Measurements from ENCODE around the gene JARID2.
A peak's percentile ranks its signal among the peaks of the same experiment; 100 is the strongest.

JARID2 gene

DNA sequence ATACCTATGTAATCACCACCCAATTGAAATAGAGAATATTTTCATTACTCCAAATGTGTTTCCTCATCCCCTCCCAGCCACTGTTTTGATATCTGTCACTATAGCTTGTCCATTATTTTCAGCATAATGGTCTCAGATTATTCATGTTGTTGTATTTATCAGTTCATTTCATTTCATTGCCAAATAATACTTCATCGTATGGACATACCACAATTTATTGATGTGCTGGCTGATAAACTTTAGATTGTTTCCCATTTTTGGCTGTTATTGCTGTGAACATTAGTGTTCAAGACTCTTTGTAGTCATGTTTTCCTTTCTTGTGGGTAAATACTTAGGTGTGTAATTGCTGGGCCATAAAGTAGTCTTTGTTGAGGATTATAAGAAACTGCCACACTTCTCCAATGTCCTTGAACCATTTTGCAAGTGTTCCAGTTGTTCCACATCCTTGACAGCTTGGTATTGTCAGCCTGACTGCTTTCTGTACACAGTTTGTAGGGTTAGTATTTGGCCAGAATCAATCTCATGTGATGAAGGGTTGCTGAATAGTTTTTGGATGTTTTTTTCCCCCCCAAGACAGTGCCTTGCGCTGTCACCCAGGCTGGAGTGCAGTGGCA lies 44.3 kb downstream of the JARID2 start:
- TF ChIP-seq ZNF623 (tag by site-specific recombination; IDR thresholded peaks at IDR 0.05), result no peak
- TF ChIP-seq, protein P1, sequence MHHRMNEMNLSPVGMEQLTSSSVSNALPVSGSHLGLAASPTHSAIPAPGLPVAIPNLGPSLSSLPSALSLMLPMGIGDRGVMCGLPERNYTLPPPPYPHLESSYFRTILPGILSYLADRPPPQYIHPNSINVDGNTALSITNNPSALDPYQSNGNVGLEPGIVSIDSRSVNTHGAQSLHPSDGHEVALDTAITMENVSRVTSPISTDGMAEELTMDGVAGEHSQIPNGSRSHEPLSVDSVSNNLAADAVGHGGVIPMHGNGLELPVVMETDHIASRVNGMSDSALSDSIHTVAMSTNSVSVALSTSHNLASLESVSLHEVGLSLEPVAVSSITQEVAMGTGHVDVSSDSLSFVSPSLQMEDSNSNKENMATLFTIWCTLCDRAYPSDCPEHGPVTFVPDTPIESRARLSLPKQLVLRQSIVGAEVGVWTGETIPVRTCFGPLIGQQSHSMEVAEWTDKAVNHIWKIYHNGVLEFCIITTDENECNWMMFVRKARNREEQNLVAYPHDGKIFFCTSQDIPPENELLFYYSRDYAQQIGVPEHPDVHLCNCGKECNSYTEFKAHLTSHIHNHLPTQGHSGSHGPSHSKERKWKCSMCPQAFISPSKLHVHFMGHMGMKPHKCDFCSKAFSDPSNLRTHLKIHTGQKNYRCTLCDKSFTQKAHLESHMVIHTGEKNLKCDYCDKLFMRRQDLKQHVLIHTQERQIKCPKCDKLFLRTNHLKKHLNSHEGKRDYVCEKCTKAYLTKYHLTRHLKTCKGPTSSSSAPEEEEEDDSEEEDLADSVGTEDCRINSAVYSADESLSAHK (tag by site-specific recombination; IDR thresholded peaks at IDR 0.05), result peak; percentile 41; the same call in 1 of the 2 replicates
- TF ChIP-seq, protein P2, sequence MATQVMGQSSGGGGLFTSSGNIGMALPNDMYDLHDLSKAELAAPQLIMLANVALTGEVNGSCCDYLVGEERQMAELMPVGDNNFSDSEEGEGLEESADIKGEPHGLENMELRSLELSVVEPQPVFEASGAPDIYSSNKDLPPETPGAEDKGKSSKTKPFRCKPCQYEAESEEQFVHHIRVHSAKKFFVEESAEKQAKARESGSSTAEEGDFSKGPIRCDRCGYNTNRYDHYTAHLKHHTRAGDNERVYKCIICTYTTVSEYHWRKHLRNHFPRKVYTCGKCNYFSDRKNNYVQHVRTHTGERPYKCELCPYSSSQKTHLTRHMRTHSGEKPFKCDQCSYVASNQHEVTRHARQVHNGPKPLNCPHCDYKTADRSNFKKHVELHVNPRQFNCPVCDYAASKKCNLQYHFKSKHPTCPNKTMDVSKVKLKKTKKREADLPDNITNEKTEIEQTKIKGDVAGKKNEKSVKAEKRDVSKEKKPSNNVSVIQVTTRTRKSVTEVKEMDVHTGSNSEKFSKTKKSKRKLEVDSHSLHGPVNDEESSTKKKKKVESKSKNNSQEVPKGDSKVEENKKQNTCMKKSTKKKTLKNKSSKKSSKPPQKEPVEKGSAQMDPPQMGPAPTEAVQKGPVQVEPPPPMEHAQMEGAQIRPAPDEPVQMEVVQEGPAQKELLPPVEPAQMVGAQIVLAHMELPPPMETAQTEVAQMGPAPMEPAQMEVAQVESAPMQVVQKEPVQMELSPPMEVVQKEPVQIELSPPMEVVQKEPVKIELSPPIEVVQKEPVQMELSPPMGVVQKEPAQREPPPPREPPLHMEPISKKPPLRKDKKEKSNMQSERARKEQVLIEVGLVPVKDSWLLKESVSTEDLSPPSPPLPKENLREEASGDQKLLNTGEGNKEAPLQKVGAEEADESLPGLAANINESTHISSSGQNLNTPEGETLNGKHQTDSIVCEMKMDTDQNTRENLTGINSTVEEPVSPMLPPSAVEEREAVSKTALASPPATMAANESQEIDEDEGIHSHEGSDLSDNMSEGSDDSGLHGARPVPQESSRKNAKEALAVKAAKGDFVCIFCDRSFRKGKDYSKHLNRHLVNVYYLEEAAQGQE (tag by site-specific recombination; IDR thresholded peaks at IDR 0.05), result no peak
- TF ChIP-seq ZNF146 (tag by site-specific recombination; IDR thresholded peaks at IDR 0.05), result peak; percentile 69
- H3K9me3 ChIP-seq (ENCODE audit: control insufficient read depth, insufficient read depth, low read depth, low read length), result no peaks in the 10 kb centered on the region
- H3K4me3 ChIP-seq (ENCODE audit: low read depth, low read length), result no peak overlapping the region
- H3K27ac ChIP-seq (ENCODE audit: extremely low read depth, low read depth, low read length), result no peak overlapping the region
- CTCF ChIA-PET, result interaction anchor here (1.2 kb wide), 1 partner anchor 151 kb away, joined by 3 read pairs; no protein-coding TSS in a partner anchor
- no peaks in the 10 kb centered on the region; a peak in 1 of 3 replicates for H3K36me3 ChIP-seq (ENCODE audit: control insufficient read depth in 2 of 2, insufficient read depth in 1 of 2, low read length in 2 of 2)
- no peaks in the 10 kb centered on the region for H3K4me1 ChIP-seq (ENCODE audit: control insufficient read depth, insufficient read depth, low read length)
- POLR2A ChIA-PET, result no interaction called here

DNA sequence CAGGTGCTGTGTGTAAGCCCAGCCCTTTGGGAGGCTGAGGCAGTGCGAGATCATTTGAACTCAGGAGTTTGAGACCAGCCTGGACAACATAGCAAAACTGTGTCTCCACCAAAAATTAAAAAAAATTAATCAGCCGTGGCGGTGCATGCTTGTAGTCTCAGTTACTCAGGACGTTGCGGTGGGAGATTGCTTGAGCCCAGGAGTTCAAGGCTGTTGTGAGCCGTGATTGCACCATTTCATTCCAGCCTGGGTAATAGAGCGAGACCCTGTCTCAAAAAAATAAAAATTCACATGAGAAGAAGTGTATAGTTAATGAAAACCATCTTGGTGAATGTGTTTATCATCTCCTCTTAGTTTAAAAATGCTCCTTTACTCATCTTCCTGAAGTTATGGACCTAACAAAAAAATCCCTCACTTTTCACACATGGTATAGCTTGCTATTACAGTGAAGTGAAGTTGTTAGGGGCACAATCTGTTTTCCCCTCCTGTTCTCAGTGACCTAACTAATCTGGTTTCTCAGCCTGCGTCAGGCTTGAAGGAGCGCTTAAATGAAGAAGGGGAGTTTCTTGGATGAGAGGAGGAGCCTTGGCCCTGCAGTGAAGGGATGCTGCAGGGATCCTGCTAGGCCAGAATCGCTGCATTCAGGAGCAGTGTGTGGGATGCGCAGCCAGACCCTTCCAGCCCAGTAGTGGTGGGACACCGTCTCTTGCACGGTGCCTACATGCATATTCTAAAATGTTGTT lies 45.3 kb downstream of the JARID2 start:
- CTCF ChIA-PET, result no interaction called here
- no peak overlapping the region for H3K27ac ChIP-seq (ENCODE audit: extremely low read depth, low read depth, low read length)
- H3K36me3 ChIP-seq (ENCODE audit: control insufficient read depth in 2 of 2, insufficient read depth in 1 of 2, low read length in 2 of 2), result no peaks in the 10 kb centered on the region; a peak in 1 of 3 replicates
- no peaks in the 10 kb centered on the region for H3K9me3 ChIP-seq (ENCODE audit: control insufficient read depth, insufficient read depth, low read depth, low read length)
- TF ChIP-seq, protein P3, sequence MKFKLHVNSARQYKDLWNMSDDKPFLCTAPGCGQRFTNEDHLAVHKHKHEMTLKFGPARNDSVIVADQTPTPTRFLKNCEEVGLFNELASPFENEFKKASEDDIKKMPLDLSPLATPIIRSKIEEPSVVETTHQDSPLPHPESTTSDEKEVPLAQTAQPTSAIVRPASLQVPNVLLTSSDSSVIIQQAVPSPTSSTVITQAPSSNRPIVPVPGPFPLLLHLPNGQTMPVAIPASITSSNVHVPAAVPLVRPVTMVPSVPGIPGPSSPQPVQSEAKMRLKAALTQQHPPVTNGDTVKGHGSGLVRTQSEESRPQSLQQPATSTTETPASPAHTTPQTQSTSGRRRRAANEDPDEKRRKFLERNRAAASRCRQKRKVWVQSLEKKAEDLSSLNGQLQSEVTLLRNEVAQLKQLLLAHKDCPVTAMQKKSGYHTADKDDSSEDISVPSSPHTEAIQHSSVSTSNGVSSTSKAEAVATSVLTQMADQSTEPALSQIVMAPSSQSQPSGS (tag by site-specific recombination; IDR thresholded peaks at IDR 0.05; ENCODE audit: low read depth), result no peak
- no peak for TF ChIP-seq ZNF549 (tag by site-specific recombination; IDR thresholded peaks at IDR 0.05)
- TF ChIP-seq ZNF544 (tag by site-specific recombination; IDR thresholded peaks at IDR 0.05), result no peak
- TF ChIP-seq KLF10 (tag by site-specific recombination; IDR thresholded peaks at IDR 0.05), result no peak
- TF ChIP-seq ZNF311 (tag by site-specific recombination; IDR thresholded peaks at IDR 0.05; ENCODE audit: borderline replicate concordance), result no peak
- TF ChIP-seq ZBTB20 (tag by site-specific recombination; IDR thresholded peaks at IDR 0.05), result no peak
- no peak for TF ChIP-seq ZNF560 (tag by site-specific recombination; IDR thresholded peaks at IDR 0.05; ENCODE audit: borderline replicate concordance)
- TF ChIP-seq, protein P4, sequence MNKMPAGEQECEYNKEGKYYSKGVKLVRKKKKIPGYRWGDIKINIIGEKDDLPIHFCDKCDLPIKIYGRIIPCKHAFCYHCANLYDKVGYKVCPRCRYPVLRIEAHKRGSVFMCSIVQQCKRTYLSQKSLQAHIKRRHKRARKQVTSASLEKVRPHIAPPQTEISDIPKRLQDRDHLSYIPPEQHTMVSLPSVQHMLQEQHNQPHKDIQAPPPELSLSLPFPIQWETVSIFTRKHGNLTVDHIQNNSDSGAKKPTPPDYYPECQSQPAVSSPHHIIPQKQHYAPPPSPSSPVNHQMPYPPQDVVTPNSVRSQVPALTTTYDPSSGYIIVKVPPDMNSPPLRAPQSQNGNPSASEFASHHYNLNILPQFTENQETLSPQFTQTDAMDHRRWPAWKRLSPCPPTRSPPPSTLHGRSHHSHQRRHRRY (tag by site-specific recombination; IDR thresholded peaks at IDR 0.05), result no peak
- no peak for TF ChIP-seq ZNF146 (tag by site-specific recombination; IDR thresholded peaks at IDR 0.05)
- no peak for TF ChIP-seq ZNF138 (tag by site-specific recombination; IDR thresholded peaks at IDR 0.05; ENCODE audit: borderline replicate concordance)
- TF ChIP-seq ZNF24 (tag by site-specific recombination; IDR thresholded peaks at IDR 0.05), result no peak
- TF ChIP-seq, protein P5, sequence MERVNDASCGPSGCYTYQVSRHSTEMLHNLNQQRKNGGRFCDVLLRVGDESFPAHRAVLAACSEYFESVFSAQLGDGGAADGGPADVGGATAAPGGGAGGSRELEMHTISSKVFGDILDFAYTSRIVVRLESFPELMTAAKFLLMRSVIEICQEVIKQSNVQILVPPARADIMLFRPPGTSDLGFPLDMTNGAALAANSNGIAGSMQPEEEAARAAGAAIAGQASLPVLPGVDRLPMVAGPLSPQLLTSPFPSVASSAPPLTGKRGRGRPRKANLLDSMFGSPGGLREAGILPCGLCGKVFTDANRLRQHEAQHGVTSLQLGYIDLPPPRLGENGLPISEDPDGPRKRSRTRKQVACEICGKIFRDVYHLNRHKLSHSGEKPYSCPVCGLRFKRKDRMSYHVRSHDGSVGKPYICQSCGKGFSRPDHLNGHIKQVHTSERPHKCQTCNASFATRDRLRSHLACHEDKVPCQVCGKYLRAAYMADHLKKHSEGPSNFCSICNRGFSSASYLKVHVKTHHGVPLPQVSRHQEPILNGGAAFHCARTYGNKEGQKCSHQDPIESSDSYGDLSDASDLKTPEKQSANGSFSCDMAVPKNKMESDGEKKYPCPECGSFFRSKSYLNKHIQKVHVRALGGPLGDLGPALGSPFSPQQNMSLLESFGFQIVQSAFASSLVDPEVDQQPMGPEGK (tag by site-specific recombination; IDR thresholded peaks at IDR 0.05), result no peak
- no peak for TF ChIP-seq SP7 (tag by site-specific recombination; IDR thresholded peaks at IDR 0.05)
- TF ChIP-seq OSR2 (tag by site-specific recombination; IDR thresholded peaks at IDR 0.05), result no peak
- H3K4me3 ChIP-seq (ENCODE audit: low read depth, low read length), result no peak overlapping the region
- POLR2A ChIA-PET, result no interaction called here
- H3K4me1 ChIP-seq (ENCODE audit: control insufficient read depth, insufficient read depth, low read length), result peaks cover 3% of the 10 kb centered on the region; the same call in 1 of the 2 replicates
